PC-3 (cell line): ENCODE measurements around the gene ITGA4. TPM values are rescaled to one million over a fixed set of nuclear protein-coding genes. Genes with fewer than 3 reads are reported as not detected.

ENCODE experiments used
- ATAC-seq: fragments of 200-7000 bp; cut with Tn5 transposase; 2 replicates; pipeline ENCODE4 v1.9.1; 2020; ENCODE audit warnings: mild to moderate bottlenecking, moderate library complexity
- BruUV-seq: library from RNA; stranded (reverse); fragments of 400-500 nt; replicated peaks from 2 replicates; lab custom pipeline; 2021; lab: Mats Ljungman, UMichigan
- CTCF ChIA-PET: fragments of 300-600 bp; sonication (Branson Sonifier 250); formaldehyde crosslinking; loops from one replicate; lab custom pipeline; 2022; ENCODE audit warnings: antibody characterized with exemption; lab: Charles Lee
- POLR2A ChIA-PET: fragments of 300-600 bp; sonication (Branson Sonifier 250); formaldehyde crosslinking; loops from one replicate; lab custom pipeline; 2022; ENCODE audit warnings: antibody characterized with exemption; ENCODE audit not compliant: unreplicated experiment; lab: Charles Lee
- DNase-seq: peaks from one replicate; pipeline ENCODE4 v3.0.0-alpha.2; 2015
- H2AFZ ChIP-seq: fragments of 300-600 bp; sonication (generic); 2 replicates; pipeline ENCODE4 v1.6.0; 2016; ENCODE audit warnings: antibody characterized with exemption, low read length
- H3F3A ChIP-seq: fragments of 300-600 bp; sonication (generic); one replicate; pipeline ENCODE4 v1.6.0; 2017; ENCODE audit warnings: antibody characterized with exemption, low read length, control low read depth, mild to moderate bottlenecking; ENCODE audit not compliant: unreplicated experiment
- H3K27ac ChIP-seq: fragments of 300-600 bp; sonication (generic); 2 replicates; pipeline ENCODE4 v1.5.1; 2016; ENCODE audit warnings: mild to moderate bottlenecking, low read length
- H3K27me3 ChIP-seq: fragments of 300-600 bp; sonication (generic); 2 replicates; pipeline ENCODE4 v1.6.1; 2016; ENCODE audit warnings: low read length, mixed read lengths
- H3K36me3 ChIP-seq: fragments of 300-600 bp; sonication (generic); 2 replicates; pipeline ENCODE4 v1.6.1; 2016; ENCODE audit warnings: low read depth, mixed run types, low read length, mixed read lengths
- H3K4me1 ChIP-seq: fragments of 300-600 bp; sonication (generic); 2 replicates; pipeline ENCODE4 v1.5.1; 2016; ENCODE audit warnings: low read length; ENCODE audit not compliant: insufficient read depth
- H3K4me2 ChIP-seq: fragments of 300-600 bp; sonication (generic); 2 replicates; pipeline ENCODE4 v1.6.0; 2016; ENCODE audit warnings: low read length
- H3K4me3 ChIP-seq: fragments of 300-600 bp; sonication (generic); 2 replicates; pipeline ENCODE4 v1.5.1; 2016; ENCODE audit warnings: mild to moderate bottlenecking, low read length, mixed read lengths
- H3K79me2 ChIP-seq: fragments of 300-600 bp; sonication (generic); 2 replicates; pipeline ENCODE4 v1.6.1; 2017; ENCODE audit warnings: low read length, mixed read lengths
- H3K9ac ChIP-seq: fragments of 300-600 bp; sonication (generic); 2 replicates; pipeline ENCODE4 v1.6.0; 2016; ENCODE audit warnings: mild to moderate bottlenecking, low read length
- H3K9me2 ChIP-seq: fragments of 300-600 bp; sonication (generic); replicated peaks from 2 replicates; pipeline ENCODE4 v1.6.1; 2016; ENCODE audit warnings: mixed run types, low read length, mixed read lengths
- H3K9me3 ChIP-seq: fragments of 300-600 bp; sonication (generic); 2 replicates; pipeline ENCODE4 v1.6.1; 2016; ENCODE audit warnings: low read length, mixed read lengths
- H4K20me1 ChIP-seq: fragments of 300-600 bp; sonication (generic); 2 replicates; pipeline ENCODE4 v1.6.1; 2016; ENCODE audit warnings: low read length, mixed read lengths
- EZH2 ChIP-seq: fragments of 300-600 bp; sonication (generic); IDR thresholded peaks from one replicate; pipeline ENCODE4 v1.6.1; 2017; ENCODE audit warnings: antibody characterized with exemption, mild to moderate bottlenecking, low read length; ENCODE audit not compliant: unreplicated experiment
- EZH2phosphoT487 ChIP-seq: fragments of 300-600 bp; sonication (generic); IDR thresholded peaks from 2 replicates; pipeline ENCODE4 v1.6.1; 2018; ENCODE audit warnings: mild to moderate bottlenecking, antibody characterized with exemption, low read length, borderline replicate concordance
- intact Hi-C: fragments of 100-400 bp; cut with micrococcal nuclease; formaldehyde crosslinking; loops from 2 replicates; pipeline ENCODE4 v1.9.0; 2023
- total RNA-seq: library from RNA; depleted of rRNA; stranded (reverse); fragments of >200 nt; gene quantifications from 2 replicates; pipeline ENCODE4 v1.2.3, GENCODE V29; 2014; rRNA removed
- TF ChIP-seq, protein P1 (sequence below): fragments of 300-600 bp; sonication (generic); conservative IDR thresholded peaks from 2 replicates; pipeline ENCODE4 v1.5.1; 2017; ENCODE audit warnings: antibody characterized with exemption, low read depth, mild to moderate bottlenecking, low read length

Gene ITGA4
- total RNA-seq, 1 experiment from 2014 or later: 1.0 TPM

DNA sequence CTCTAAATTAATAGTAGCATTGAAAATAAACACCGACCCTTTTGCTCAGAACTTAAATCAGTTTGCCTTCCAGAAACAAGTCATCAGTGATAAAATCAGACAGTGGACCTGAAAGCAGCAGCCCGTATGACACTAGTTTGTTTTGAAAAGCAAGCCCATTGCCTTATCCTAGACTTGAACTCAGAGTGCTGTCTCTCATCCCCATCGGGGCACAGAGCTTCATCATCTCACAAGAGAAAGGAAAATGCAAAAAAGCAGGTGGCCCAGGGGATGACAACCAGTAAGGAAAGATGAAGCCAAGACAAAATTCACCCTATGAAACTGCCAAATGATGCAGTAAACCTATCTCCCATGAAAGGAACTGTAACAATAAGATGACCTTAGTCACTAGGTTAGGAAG is 128.5 kb downstream of the ITGA4 start:
- Histone ChIP-seq H3K27ac (no peak overlapping the region), H2AFZ (no peak overlapping the region), H3K4me2 (no peak overlapping the region), H3K4me1 (no peaks in the 10 kb centered on the region), H4K20me1 (no peaks in the 10 kb centered on the region), H3K4me3 (no peak overlapping the region), H3K9me2 (no peaks in the 10 kb centered on the region), H3K79me2 (no peaks in the 10 kb centered on the region), H3K9ac (no peak overlapping the region), H3K9me3 (no peaks in the 10 kb centered on the region), H3F3A (no peaks in the 10 kb centered on the region), H3K27me3 (no peaks in the 10 kb centered on the region), H3K36me3 (no peaks in the 10 kb centered on the region)
- no peak for DNase-seq
- BruUV-seq: no TSS peak
- TF ChIP-seq EZH2 (no peak), EZH2phosphoT487 (no peak)
- TF ChIP-seq, protein P1, sequence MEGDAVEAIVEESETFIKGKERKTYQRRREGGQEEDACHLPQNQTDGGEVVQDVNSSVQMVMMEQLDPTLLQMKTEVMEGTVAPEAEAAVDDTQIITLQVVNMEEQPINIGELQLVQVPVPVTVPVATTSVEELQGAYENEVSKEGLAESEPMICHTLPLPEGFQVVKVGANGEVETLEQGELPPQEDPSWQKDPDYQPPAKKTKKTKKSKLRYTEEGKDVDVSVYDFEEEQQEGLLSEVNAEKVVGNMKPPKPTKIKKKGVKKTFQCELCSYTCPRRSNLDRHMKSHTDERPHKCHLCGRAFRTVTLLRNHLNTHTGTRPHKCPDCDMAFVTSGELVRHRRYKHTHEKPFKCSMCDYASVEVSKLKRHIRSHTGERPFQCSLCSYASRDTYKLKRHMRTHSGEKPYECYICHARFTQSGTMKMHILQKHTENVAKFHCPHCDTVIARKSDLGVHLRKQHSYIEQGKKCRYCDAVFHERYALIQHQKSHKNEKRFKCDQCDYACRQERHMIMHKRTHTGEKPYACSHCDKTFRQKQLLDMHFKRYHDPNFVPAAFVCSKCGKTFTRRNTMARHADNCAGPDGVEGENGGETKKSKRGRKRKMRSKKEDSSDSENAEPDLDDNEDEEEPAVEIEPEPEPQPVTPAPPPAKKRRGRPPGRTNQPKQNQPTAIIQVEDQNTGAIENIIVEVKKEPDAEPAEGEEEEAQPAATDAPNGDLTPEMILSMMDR: no peak
- intact Hi-C loops: no loop called here
- no peak for ATAC-seq
- POLR2A ChIA-PET: no interaction called here
- CTCF ChIA-PET: no interaction called here

Other genes starting within 250 kb of the ITGA4 start
- 0.92 and 0.98 TPM in 2 replicates for gene CERKL, start 199.7 kb downstream of the ITGA4 start, total RNA-seq
- gene NEUROD1, start 223.1 kb downstream of the ITGA4 start, total RNA-seq: not detected in 2 replicates